ENCODE results near the gene LRRC73.

- TF ChIP-seq POLR2A (IDR thresholded peaks at IDR 0.05) (no peak), CTCF (IDR thresholded peaks at IDR 0.05 in 8 of 11, conservative IDR thresholded peaks at IDR 0.05 in 3 of 11) (no peak)
Observed at GRCh38 chr6:43521836-43522235, 11.7 kb upstream of the LRRC73 start.

Measured in spleen (tissue), 7 donors.